ENCODE measurements around the gene ATRNL1.
"Not testable (repeated sequence)": the region's sequence is repeated elsewhere in the genome, so short reads cannot be mapped to it uniquely, and the experiment has no call there.

Gene ATRNL1

DNA sequence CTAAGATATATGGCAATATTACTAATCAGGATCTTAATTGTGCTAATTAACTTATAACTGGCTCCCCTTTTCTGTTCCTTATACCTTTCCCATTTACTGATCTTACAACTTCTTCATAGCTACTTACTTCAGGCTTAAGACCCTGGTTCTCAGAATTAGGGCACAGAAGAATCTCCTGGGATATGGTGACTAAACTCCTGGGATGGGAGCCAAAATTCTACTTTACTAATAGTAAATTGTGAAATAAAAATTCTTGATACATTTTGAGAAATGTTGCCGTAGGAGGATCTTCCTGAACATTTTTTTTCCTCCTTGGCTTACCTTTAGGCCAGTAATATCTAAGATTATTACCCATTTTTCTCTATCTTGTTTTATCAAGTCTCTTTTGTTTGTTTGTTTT, 309.5 kb downstream of the ATRNL1 start:
- no peaks in the 10 kb centered on the region for H3K4me1 ChIP-seq (ENCODE audit: low read length)
- H2AFZ ChIP-seq (ENCODE audit: low read depth, low read length), result no peak overlapping the region
- no peaks in the 10 kb centered on the region for H3K27me3 ChIP-seq (ENCODE audit: low read depth, low read length)
- no peak overlapping the region for H3K4me2 ChIP-seq (ENCODE audit: low read length)
- no peaks in the 10 kb centered on the region for H3K79me2 ChIP-seq (ENCODE audit: low read length)
- H3K9me3 ChIP-seq (ENCODE audit: insufficient read depth, low read length), result no peaks in the 10 kb centered on the region
- H3K4me3 ChIP-seq (ENCODE audit: low read length), result no peak overlapping the region
- no peaks in the 10 kb centered on the region for H3K36me3 ChIP-seq (replicated peaks; ENCODE audit: low read depth, low read length)
- H3K27ac ChIP-seq (ENCODE audit: low read length), result no peak overlapping the region
- no peaks in the 10 kb centered on the region for H4K20me1 ChIP-seq (ENCODE audit: insufficient read depth, low read length)
- H3K9ac ChIP-seq (ENCODE audit: low read length), result no peak overlapping the region
- TF ChIP-seq EZH2phosphoT487 (IDR thresholded peaks at IDR 0.05; ENCODE audit: low read depth), result no peak
- TF ChIP-seq, protein P1, sequence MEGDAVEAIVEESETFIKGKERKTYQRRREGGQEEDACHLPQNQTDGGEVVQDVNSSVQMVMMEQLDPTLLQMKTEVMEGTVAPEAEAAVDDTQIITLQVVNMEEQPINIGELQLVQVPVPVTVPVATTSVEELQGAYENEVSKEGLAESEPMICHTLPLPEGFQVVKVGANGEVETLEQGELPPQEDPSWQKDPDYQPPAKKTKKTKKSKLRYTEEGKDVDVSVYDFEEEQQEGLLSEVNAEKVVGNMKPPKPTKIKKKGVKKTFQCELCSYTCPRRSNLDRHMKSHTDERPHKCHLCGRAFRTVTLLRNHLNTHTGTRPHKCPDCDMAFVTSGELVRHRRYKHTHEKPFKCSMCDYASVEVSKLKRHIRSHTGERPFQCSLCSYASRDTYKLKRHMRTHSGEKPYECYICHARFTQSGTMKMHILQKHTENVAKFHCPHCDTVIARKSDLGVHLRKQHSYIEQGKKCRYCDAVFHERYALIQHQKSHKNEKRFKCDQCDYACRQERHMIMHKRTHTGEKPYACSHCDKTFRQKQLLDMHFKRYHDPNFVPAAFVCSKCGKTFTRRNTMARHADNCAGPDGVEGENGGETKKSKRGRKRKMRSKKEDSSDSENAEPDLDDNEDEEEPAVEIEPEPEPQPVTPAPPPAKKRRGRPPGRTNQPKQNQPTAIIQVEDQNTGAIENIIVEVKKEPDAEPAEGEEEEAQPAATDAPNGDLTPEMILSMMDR (IDR thresholded peaks at IDR 0.05; ENCODE audit: low read depth, low read length), result no peak

DNA sequence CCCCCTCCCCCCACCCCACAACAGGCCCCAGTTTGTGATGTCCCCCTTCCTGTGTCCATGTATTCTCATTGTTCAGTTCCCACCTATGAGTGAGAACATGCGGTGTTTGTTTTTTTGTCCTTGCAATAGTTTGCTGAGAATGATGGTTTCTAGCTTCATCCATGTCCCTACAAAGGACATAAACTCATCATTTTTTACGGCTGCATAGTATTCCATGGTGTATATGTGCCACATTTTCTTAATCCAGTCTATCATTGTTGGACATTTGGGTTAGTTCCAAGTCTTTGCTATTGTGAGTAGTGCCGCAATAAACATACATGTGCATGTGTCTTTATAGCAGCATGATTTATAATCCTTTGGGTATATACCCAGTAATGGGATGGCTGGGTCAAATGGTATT, 312.7 kb downstream of the ATRNL1 start:
- H3K79me2 ChIP-seq (ENCODE audit: low read length); H3K36me3 ChIP-seq (replicated peaks; ENCODE audit: low read depth, low read length); H2AFZ ChIP-seq (ENCODE audit: low read depth, low read length); H3K27me3 ChIP-seq (ENCODE audit: low read depth, low read length); H3K9me3 ChIP-seq (ENCODE audit: insufficient read depth, low read length); H3K4me1 ChIP-seq (ENCODE audit: low read length); H4K20me1 ChIP-seq (ENCODE audit: insufficient read depth, low read length); H3K4me2 ChIP-seq (ENCODE audit: low read length); H3K27ac ChIP-seq (ENCODE audit: low read length); H3K9ac ChIP-seq (ENCODE audit: low read length); H3K4me3 ChIP-seq (ENCODE audit: low read length): not testable (repeated sequence)

DNA sequence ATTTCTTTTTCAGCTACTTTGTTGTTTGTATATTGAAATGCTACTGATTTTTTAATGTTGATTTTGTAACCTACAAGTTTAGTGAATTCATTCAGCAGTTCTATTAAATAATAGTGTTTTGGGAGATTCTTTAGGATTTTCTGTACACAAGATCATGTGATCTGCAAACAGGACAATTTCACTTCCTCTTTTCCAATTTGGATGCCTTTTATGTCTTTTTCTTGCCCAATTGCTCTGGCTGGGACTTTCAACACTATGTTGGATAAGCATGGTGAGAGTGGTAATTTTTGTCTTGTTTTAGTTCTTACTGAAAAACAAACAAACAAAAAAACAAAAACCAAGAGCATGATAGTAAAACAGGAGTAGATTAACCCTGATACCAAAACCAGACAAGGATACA, 316.2 kb downstream of the ATRNL1 start:
- no peak overlapping the region for H3K4me3 ChIP-seq (ENCODE audit: low read length)
- H3K9me3 ChIP-seq (ENCODE audit: insufficient read depth, low read length), result no peaks in the 10 kb centered on the region
- no peaks in the 10 kb centered on the region for H3K36me3 ChIP-seq (replicated peaks; ENCODE audit: low read depth, low read length)
- H4K20me1 ChIP-seq (ENCODE audit: insufficient read depth, low read length), result no peaks in the 10 kb centered on the region
- no peak overlapping the region for H3K27ac ChIP-seq (ENCODE audit: low read length)
- TF ChIP-seq EZH2phosphoT487 (IDR thresholded peaks at IDR 0.05; ENCODE audit: low read depth), result no peak
- TF ChIP-seq, protein P1 (IDR thresholded peaks at IDR 0.05; ENCODE audit: low read depth, low read length), result no peak
- no peaks in the 10 kb centered on the region for H3K79me2 ChIP-seq (ENCODE audit: low read length)
- H3K4me1 ChIP-seq (ENCODE audit: low read length), result no peaks in the 10 kb centered on the region
- H2AFZ ChIP-seq (ENCODE audit: low read depth, low read length), result no peak overlapping the region
- H3K9ac ChIP-seq (ENCODE audit: low read length), result no peak overlapping the region
- H3K4me2 ChIP-seq (ENCODE audit: low read length), result no peak overlapping the region
- no peaks in the 10 kb centered on the region for H3K27me3 ChIP-seq (ENCODE audit: low read depth, low read length)

DNA sequence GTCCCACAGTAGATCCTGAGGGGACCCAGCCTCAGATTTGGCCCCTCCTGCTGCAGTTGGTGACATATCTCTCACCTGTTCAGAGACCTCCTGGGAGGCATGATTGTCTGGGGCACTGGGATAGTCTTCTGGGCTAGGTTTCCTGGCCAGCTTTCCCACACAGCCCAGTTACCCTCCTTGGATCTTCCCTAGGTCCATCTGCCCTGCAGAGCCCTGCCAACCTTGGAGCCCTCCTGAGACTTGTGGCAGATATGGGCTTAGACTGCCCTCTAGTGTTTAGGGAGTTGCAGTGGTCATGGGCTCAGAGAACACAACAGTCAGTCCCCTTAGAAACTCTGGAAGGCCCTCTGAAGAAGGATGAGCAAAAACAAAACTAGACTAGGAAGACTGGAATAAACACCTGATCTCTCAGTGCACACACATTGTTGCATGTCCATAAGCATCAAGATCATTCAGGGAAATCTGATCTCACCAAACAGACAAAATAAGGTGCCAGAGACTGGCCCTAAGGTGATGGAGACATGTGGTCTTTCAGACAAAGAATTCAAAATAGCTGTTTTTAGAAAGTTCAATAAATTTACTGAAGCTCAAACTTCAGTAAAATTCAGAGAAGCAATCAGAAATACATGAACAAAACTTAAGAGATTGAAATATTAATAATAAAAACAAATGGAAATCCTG, 324.6 kb downstream of the ATRNL1 start:
- Histone ChIP-seq H4K20me1 (ENCODE audit: insufficient read depth, low read length) (no peaks in the 10 kb centered on the region), H3K4me3 (ENCODE audit: low read length) (no peak overlapping the region), H3K36me3 (replicated peaks; ENCODE audit: low read depth, low read length) (no peaks in the 10 kb centered on the region), H3K9ac (ENCODE audit: low read length) (no peak overlapping the region), H3K27ac (ENCODE audit: low read length) (no peak overlapping the region), H3K9me3 (ENCODE audit: insufficient read depth, low read length) (no peaks in the 10 kb centered on the region), H3K79me2 (ENCODE audit: low read length) (no peaks in the 10 kb centered on the region), H3K27me3 (ENCODE audit: low read depth, low read length) (no peaks in the 10 kb centered on the region), H2AFZ (ENCODE audit: low read depth, low read length) (no peak overlapping the region), H3K4me1 (ENCODE audit: low read length) (no peaks in the 10 kb centered on the region), H3K4me2 (ENCODE audit: low read length) (no peak overlapping the region)
- TF ChIP-seq EZH2phosphoT487 (IDR thresholded peaks at IDR 0.05; ENCODE audit: low read depth), result no peak
- TF ChIP-seq, protein P1 (IDR thresholded peaks at IDR 0.05; ENCODE audit: low read depth, low read length), result peak; percentile 69
